ENCODE data around the gene REPIN1.

The REPIN1 gene

GRCh38 chr7:150368096-150368883 is at the start of gene REPIN1:
REPIN1 (plus strand) TSS chr7:150368822; CDS start chr7:150369712, 890 bp downstream.
- H3K27me3 Mint-ChIP-seq, result no peaks in the 10 kb centered on the region
- H3K27ac Mint-ChIP-seq (ENCODE audit: low read depth), result peak within 1 kb of the TSS; percentile 88
- H3K4me1 Mint-ChIP-seq, result peaks cover 15% of the 10 kb centered on the region
- DNase-seq (ENCODE audit: low spot score in 2 of 2) (peak; percentile 54 to 57), ATAC-seq (replicated peaks; ENCODE audit: extremely low read depth, poor library complexity, severe bottlenecking) (peak; percentile 50)
- H3K4me3 Mint-ChIP-seq, result peak within 1 kb of the TSS; percentile 87
- H3K9me3 Mint-ChIP-seq, result no peaks in the 10 kb centered on the region
- H3K36me3 Mint-ChIP-seq (ENCODE audit: insufficient read depth), result peaks cover 11% of the 10 kb centered on the region

- no peak for DNase-seq (ENCODE audit: low spot score in 2 of 2)
- H3K36me3 Mint-ChIP-seq (ENCODE audit: insufficient read depth), result peaks cover 14% of the 10 kb centered on the region
- peaks cover 46% of the 10 kb centered on the region for H3K4me1 Mint-ChIP-seq
- H3K27ac Mint-ChIP-seq (ENCODE audit: low read depth), result peak overlapping the region; percentile 29
- ATAC-seq (replicated peaks; ENCODE audit: extremely low read depth, poor library complexity, severe bottlenecking), result no peak
- H3K27me3 Mint-ChIP-seq, result no peaks in the 10 kb centered on the region
- H3K9me3 Mint-ChIP-seq, result no peaks in the 10 kb centered on the region
- peak overlapping the region; percentile 88 for H3K4me3 Mint-ChIP-seq
These were observed 46.9 kb upstream of the REPIN1 start for GRCh38 chr7:150321788-150322113.

GRCh38 chr7:150322114-150322832 is 46.3 kb upstream of the REPIN1 start:
- Mint-ChIP-seq H3K4me3 (peak overlapping the region; percentile 88), H3K4me1 (peaks cover 46% of the 10 kb centered on the region), H3K36me3 (ENCODE audit: insufficient read depth) (peaks cover 16% of the 10 kb centered on the region), H3K27ac (ENCODE audit: low read depth) (peak overlapping the region; percentile 93), H3K27me3 (no peaks in the 10 kb centered on the region), H3K9me3 (no peaks in the 10 kb centered on the region)
- ATAC-seq (replicated peaks; ENCODE audit: extremely low read depth, poor library complexity, severe bottlenecking) (peak; percentile 70), DNase-seq (ENCODE audit: low spot score in 2 of 2) (no peak)

GRCh38 chr7:150322833-150323681 is 45.6 kb upstream of the REPIN1 start, which contains the start of the genes ACTR3C and LRRC61:
ACTR3C (minus strand) TSS chr7:150323545; CDS start chr7:150295296, 28,249 bp downstream.
LRRC61 (plus strand) TSS chr7:150323355; CDS start chr7:150336862, 13,507 bp downstream.
- Mint-ChIP-seq H3K9me3 (no peaks in the 10 kb centered on the region), H3K27ac (ENCODE audit: low read depth) (peak within 1 kb of the TSS; percentile 93), H3K36me3 (ENCODE audit: insufficient read depth) (peaks cover 18% of the 10 kb centered on the region), H3K4me3 (peak within 1 kb of the TSS; percentile 88), H3K4me1 (peaks cover 40% of the 10 kb centered on the region), H3K27me3 (no peaks in the 10 kb centered on the region)
- DNase-seq (ENCODE audit: low spot score in 2 of 2) (peak in 1 of 2 donors; percentile 22), ATAC-seq (replicated peaks; ENCODE audit: extremely low read depth, poor library complexity, severe bottlenecking) (peak; percentile 47)

GRCh38 chr7:150323682-150324372 is 44.8 kb upstream of the REPIN1 start:
- no peak for DNase-seq (ENCODE audit: low spot score in 2 of 2)
- Mint-ChIP-seq H3K36me3 (ENCODE audit: insufficient read depth) (peaks cover 22% of the 10 kb centered on the region), H3K4me1 (peaks cover 40% of the 10 kb centered on the region), H3K27me3 (no peaks in the 10 kb centered on the region), H3K9me3 (no peaks in the 10 kb centered on the region), H3K4me3 (peak overlapping the region; percentile 88), H3K27ac (ENCODE audit: low read depth) (peak overlapping the region; percentile 93)
- peak; percentile 38 for ATAC-seq (replicated peaks; ENCODE audit: extremely low read depth, poor library complexity, severe bottlenecking)

- ATAC-seq (replicated peaks; ENCODE audit: extremely low read depth, poor library complexity, severe bottlenecking), result no peak
- Mint-ChIP-seq H3K36me3 (ENCODE audit: insufficient read depth) (peaks cover 22% of the 10 kb centered on the region), H3K27ac (ENCODE audit: low read depth) (peak overlapping the region; percentile 93), H3K4me3 (peak overlapping the region; percentile 88), H3K27me3 (no peaks in the 10 kb centered on the region), H3K9me3 (no peaks in the 10 kb centered on the region), H3K4me1 (peaks cover 40% of the 10 kb centered on the region)
- no peak for DNase-seq (ENCODE audit: low spot score in 2 of 2)
These were observed 44.2 kb upstream of the REPIN1 start for GRCh38 chr7:150324373-150324961.

GRCh38 chr7:150325110-150325611 is 43.5 kb upstream of the REPIN1 start:
- ATAC-seq (replicated peaks; ENCODE audit: extremely low read depth, poor library complexity, severe bottlenecking) (no peak), DNase-seq (ENCODE audit: low spot score in 2 of 2) (no peak)
- Mint-ChIP-seq H3K36me3 (ENCODE audit: insufficient read depth) (peaks cover 22% of the 10 kb centered on the region), H3K9me3 (no peaks in the 10 kb centered on the region), H3K27ac (ENCODE audit: low read depth) (peak overlapping the region; percentile 93), H3K27me3 (no peaks in the 10 kb centered on the region), H3K4me1 (peaks cover 40% of the 10 kb centered on the region), H3K4me3 (peak overlapping the region; percentile 88)

GRCh38 chr7:150325901-150326300 is 42.7 kb upstream of the REPIN1 start:
- no peaks in the 10 kb centered on the region for H3K27me3 Mint-ChIP-seq
- no peak for ATAC-seq (replicated peaks; ENCODE audit: extremely low read depth, poor library complexity, severe bottlenecking)
- peaks cover 38% of the 10 kb centered on the region for H3K4me1 Mint-ChIP-seq
- DNase-seq (ENCODE audit: low spot score in 2 of 2), result no peak
- H3K4me3 Mint-ChIP-seq, result no peak overlapping the region
- peaks cover 22% of the 10 kb centered on the region for H3K36me3 Mint-ChIP-seq (ENCODE audit: insufficient read depth)
- H3K9me3 Mint-ChIP-seq, result no peaks in the 10 kb centered on the region
- no peak overlapping the region for H3K27ac Mint-ChIP-seq (ENCODE audit: low read depth)

GRCh38 chr7:150326657-150327268 is 41.9 kb upstream of the REPIN1 start:
- Mint-ChIP-seq H3K36me3 (ENCODE audit: insufficient read depth) (peaks cover 25% of the 10 kb centered on the region), H3K27ac (ENCODE audit: low read depth) (no peak overlapping the region), H3K9me3 (no peaks in the 10 kb centered on the region), H3K4me1 (peaks cover 32% of the 10 kb centered on the region), H3K27me3 (no peaks in the 10 kb centered on the region), H3K4me3 (no peak overlapping the region)
- DNase-seq (ENCODE audit: low spot score in 2 of 2) (no peak), ATAC-seq (replicated peaks; ENCODE audit: extremely low read depth, poor library complexity, severe bottlenecking) (no peak)

- peaks cover 25% of the 10 kb centered on the region for H3K36me3 Mint-ChIP-seq (ENCODE audit: insufficient read depth)
- DNase-seq (ENCODE audit: low spot score in 2 of 2) (no peak), ATAC-seq (replicated peaks; ENCODE audit: extremely low read depth, poor library complexity, severe bottlenecking) (no peak)
- no peak overlapping the region for H3K4me3 Mint-ChIP-seq
- H3K27ac Mint-ChIP-seq (ENCODE audit: low read depth), result no peak overlapping the region
- H3K27me3 Mint-ChIP-seq, result no peaks in the 10 kb centered on the region
- H3K9me3 Mint-ChIP-seq, result no peaks in the 10 kb centered on the region
- H3K4me1 Mint-ChIP-seq, result peaks cover 26% of the 10 kb centered on the region
These were observed 41.3 kb upstream of the REPIN1 start for GRCh38 chr7:150327308-150327707.

Measured in central memory CD8-positive, alpha-beta T cell (primary cell).